Muscle layer of colon (tissue), 2 donors: ENCODE measurements around the gene ATP2B1.

ENCODE experiments used
- H3K27ac ChIP-seq: one replicate; pipeline ENCODE4 v1.7.0; 2013; ENCODE audit warnings: low read depth, mild to moderate bottlenecking, low read length, moderate library complexity
- H3K27me3 ChIP-seq, 2 donors: one replicate each; pipeline ENCODE4 v1.7.0; 2013; ENCODE audit warnings: low read length in 2 of 2, mild to moderate bottlenecking in 2 of 2; ENCODE audit not compliant: insufficient read depth in 2 of 2, control insufficient read depth in 1 of 2
- H3K36me3 ChIP-seq: one replicate; pipeline ENCODE4 v1.7.0; 2013; ENCODE audit warnings: mild to moderate bottlenecking, low read length; ENCODE audit not compliant: insufficient read depth
- H3K4me1 ChIP-seq: one replicate; pipeline ENCODE4 v1.7.0; 2013; ENCODE audit warnings: mild to moderate bottlenecking, low read length; ENCODE audit not compliant: insufficient read depth
- H3K4me3 ChIP-seq, 2 donors: one replicate each; pipeline ENCODE4 v1.7.0; 2013; ENCODE audit warnings: low read length in 2 of 2, low read depth in 1 of 2, mild to moderate bottlenecking in 1 of 2, moderate library complexity in 1 of 2
- H3K9ac ChIP-seq: one replicate; pipeline ENCODE4 v1.7.0; 2013; ENCODE audit warnings: low read length
- H3K9me3 ChIP-seq: one replicate; pipeline ENCODE4 v1.7.0; 2013; ENCODE audit warnings: mild to moderate bottlenecking, low read length
- donor health status: abdominal sarcoma.
- donor health status: Adenocarcinoma of cecum.

ATP2B1 gene

DNA sequence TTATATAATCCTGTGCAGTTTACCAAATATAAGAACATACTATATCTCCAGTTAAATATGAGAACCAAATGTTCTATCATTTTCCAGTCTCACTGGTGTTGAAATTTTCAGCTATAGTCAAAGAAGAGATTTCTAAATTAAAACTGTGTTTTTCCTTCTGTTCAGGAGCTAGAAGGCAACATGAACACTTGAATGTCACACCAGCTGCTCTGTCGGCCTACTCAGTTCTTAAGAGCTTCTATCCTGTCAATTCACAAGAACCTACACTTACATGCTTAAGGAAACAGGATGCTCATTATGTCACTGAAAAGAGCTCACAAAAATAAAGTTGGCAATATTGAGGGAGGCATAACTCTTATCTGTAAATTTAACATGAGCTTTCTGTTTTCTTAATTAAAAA is 43.1 kb downstream of the ATP2B1 start:
- Histone ChIP-seq H3K36me3 (no peaks in the 10 kb centered on the region), H3K9ac (no peak overlapping the region), H3K27ac (no peak overlapping the region), H3K4me1 (peaks cover 11% of the 10 kb centered on the region), H3K27me3 (no peaks in the 10 kb centered on the region), H3K9me3 (no peaks in the 10 kb centered on the region), H3K4me3 (no peak overlapping the region)

DNA sequence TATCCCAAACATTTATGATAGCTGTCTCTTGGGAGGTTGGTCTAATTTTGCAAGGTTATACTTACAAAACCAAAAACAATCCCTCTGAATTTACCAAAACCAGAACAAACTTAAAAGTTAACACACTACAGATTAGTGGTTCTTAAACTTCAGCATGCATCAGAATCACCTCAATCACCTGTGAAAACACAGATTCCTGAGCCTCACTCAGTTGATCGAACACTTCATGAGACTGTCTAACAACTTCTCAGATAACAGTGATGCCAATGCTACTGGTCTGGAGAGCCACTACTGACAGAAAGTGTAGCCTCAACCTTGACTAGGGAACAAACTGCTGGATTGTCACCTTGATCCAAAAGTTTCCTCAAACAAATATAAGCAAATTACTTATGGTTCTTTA is 44.2 kb downstream of the ATP2B1 start:
- Histone ChIP-seq H3K27me3 (no peaks in the 10 kb centered on the region), H3K9ac (no peak overlapping the region), H3K4me3 (no peak overlapping the region), H3K9me3 (no peaks in the 10 kb centered on the region), H3K36me3 (no peaks in the 10 kb centered on the region), H3K4me1 (peaks cover 11% of the 10 kb centered on the region), H3K27ac (no peak overlapping the region)

DNA sequence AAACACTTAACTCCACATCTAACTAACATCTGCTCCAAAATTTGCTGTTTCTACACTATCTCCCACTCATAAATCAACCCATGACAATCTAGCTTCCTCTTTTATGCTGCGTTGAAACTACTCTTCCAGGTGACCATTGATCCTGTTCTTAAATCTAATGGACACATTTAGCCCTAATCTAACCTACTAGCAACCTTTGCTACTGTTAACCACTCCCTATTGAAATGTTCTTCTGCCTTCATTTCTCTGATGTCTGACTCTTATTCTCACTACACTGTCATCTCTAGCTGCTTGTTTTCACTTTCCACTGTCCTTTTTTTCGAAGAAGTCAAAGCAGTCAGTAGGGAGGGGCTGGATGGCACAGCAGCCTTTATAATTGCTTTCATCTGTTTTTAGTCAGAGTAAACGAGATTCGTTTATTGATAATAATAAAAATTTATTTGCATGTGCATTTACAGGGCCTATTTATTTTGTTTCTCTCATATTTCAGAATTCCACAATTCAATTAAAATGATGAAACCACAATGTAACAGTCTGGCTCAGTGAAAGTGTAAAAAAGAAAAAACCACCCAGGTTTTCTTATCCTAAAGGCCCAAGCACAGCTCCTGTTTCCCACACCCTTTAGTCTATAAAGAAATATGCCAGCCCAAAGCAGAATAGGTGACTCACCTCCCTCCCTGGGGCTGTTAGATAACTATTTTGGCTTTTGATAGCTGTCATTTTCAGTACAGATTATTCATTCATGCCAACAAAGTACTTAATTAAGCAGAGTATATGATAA is 44.9 kb downstream of the ATP2B1 start:
- Histone ChIP-seq H3K4me3 (no peak overlapping the region), H3K9ac (no peak overlapping the region), H3K36me3 (no peaks in the 10 kb centered on the region), H3K4me1 (peaks cover 11% of the 10 kb centered on the region), H3K27me3 (no peaks in the 10 kb centered on the region), H3K27ac (no peak overlapping the region), H3K9me3 (no peaks in the 10 kb centered on the region)

DNA sequence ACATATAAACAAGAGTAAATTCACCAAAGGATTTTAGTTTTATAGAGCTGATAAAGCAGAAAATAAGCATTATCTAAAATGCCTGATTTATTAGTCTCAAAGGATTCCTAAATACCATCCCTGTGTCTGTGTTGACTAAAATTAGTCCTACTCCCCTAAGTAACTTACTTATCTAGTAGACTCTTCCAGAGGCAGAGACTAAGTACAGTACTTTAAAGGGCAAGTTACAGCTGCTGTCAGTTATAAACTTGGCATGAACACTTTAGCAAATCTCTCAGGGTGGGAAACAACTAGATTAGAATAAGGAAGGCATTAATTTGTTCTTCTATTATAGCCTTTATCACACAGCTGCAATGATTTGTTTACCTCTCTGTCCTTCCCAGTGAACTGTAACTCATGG is 46.0 kb downstream of the ATP2B1 start:
- H3K27ac ChIP-seq: no peak overlapping the region
- H3K4me1 ChIP-seq: peaks cover 11% of the 10 kb centered on the region
- H3K36me3 ChIP-seq: no peaks in the 10 kb centered on the region
- H3K27me3 ChIP-seq: no peaks in the 10 kb centered on the region
- no peaks in the 10 kb centered on the region for H3K9me3 ChIP-seq
- no peak overlapping the region for H3K4me3 ChIP-seq
- H3K9ac ChIP-seq: no peak overlapping the region

DNA sequence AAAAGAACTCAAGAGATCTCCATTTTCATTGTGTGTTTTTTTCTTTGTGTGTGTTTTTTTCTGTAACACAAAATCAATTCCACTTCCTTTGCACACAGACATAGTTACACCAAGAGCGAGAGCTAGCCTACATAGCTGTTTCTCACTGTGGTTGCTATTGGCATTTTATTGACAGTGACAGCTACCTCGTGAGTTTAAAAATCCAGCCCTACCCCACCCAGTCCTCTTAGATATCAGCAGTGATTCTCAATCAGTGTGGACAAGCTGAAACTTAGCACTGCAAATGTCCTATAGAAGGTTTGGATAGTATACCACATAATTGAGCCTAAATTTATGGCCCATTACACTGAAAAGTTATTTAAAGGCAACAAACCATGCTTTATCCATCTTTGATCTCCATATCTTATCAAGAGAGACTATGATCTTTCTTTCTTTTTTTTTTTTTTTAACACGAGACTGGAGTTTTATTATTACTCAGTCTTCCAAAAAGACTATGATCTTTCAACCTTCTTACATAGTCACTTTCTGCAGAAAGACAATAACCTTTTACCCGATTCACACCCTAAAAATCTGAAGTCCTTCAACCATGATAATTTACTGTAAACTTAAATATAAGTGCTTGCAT is 46.8 kb downstream of the ATP2B1 start:
- Histone ChIP-seq H3K36me3 (no peaks in the 10 kb centered on the region), H3K4me3 (no peak overlapping the region), H3K27me3 (no peaks in the 10 kb centered on the region), H3K27ac (no peak overlapping the region), H3K9ac (no peak overlapping the region), H3K4me1 (peaks cover 11% of the 10 kb centered on the region), H3K9me3 (no peaks in the 10 kb centered on the region)

DNA sequence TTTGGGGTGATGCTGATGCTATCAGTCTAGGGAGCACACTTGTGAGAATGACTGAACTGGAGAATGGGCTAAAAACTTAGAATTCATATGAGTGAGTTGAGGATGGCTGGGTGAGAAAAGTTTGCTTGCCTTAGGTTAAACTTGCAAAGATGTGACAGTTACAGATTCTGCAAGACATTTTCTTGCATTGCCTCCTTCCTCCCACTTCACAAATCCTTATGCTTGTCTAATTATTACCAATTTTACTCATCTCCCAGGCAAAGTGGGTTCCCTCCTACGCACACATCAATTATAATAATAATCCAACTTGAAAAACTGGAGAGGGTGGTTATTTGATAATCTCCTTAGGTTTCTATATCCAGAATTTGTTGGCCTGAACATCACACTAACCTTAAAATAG is 50.9 kb downstream of the ATP2B1 start:
- no peak overlapping the region for H3K27ac ChIP-seq
- no peak overlapping the region for H3K4me3 ChIP-seq
- H3K9ac ChIP-seq: no peak overlapping the region

DNA sequence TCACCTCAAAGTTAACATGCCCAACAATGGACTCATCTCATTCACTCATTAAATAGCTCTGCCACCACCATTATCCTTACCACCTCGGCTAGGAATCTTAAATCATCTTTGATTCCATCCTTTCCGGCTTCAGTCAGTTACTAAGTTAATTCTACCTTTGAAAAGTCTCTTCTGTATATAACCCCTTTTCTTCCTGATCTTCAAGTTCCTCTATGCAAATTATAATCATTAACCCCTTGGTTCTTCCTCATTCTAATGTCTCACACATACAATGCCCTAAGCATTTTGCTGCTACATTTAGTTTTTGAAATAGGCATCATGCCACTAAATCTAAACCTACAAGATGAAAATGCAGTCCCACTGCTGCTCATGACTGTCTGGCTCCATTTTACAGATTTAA is 51.6 kb downstream of the ATP2B1 start:
- no peaks in the 10 kb centered on the region for H3K27me3 ChIP-seq
- no peaks in the 10 kb centered on the region for H3K4me1 ChIP-seq
- no peak overlapping the region for H3K9ac ChIP-seq
- no peak overlapping the region for H3K27ac ChIP-seq
- no peaks in the 10 kb centered on the region for H3K9me3 ChIP-seq
- H3K4me3 ChIP-seq: no peak overlapping the region
- H3K36me3 ChIP-seq: no peaks in the 10 kb centered on the region

More for the DNA sequence above, 50.9 kb downstream of the ATP2B1 start:
- Histone ChIP-seq H3K4me1 (peaks cover 3% of the 10 kb centered on the region), H3K27me3 (no peaks in the 10 kb centered on the region), H3K36me3 (no peaks in the 10 kb centered on the region), H3K9me3 (no peaks in the 10 kb centered on the region)

DNA sequence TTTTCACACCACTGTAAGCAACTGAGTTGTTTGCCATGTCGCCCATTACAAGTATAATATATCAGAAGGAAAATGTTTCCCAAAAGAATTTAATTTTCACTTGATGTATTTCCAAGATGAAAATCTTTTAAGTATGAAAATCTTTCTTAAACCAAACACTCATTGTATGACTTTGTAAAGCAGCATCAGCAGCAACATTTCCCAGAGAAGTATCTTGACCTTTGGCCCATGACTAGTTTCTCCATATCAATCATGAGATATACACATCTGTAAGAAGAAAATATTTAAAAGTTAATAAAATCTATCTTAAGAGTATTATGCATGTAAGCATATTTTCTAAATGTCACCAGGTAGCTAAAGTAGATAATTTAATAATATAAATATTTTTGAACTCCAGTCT is 52.8 kb downstream of the ATP2B1 start:
- Histone ChIP-seq H3K9me3 (no peaks in the 10 kb centered on the region), H3K4me1 (no peaks in the 10 kb centered on the region), H3K9ac (no peak overlapping the region), H3K27ac (no peak overlapping the region), H3K4me3 (no peak overlapping the region), H3K27me3 (no peaks in the 10 kb centered on the region), H3K36me3 (no peaks in the 10 kb centered on the region)

DNA sequence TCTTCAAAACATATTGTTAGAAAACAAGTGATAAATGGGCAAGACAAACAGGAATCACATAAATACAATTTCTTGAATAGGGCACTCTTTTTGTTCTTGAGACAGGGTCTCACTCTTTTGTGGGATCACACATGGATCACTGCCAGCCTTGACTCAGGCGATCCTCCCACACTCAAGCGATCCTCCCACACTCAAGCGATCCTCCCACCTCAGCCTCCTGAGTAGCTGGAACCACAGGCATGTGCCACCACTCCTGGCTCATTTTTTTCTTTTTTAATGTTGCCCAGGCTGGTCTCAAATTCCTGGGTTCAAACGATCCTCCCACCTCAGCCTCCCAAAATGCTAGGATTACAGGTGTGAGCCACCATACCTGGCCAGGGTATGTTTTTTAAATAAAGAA is 57.4 kb downstream of the ATP2B1 start:
- Histone ChIP-seq H3K27ac (no peak overlapping the region), H3K4me3 (no peak overlapping the region), H3K9me3 (no peaks in the 10 kb centered on the region), H3K9ac (no peak overlapping the region), H3K36me3 (no peaks in the 10 kb centered on the region), H3K27me3 (no peaks in the 10 kb centered on the region), H3K4me1 (no peaks in the 10 kb centered on the region)

DNA sequence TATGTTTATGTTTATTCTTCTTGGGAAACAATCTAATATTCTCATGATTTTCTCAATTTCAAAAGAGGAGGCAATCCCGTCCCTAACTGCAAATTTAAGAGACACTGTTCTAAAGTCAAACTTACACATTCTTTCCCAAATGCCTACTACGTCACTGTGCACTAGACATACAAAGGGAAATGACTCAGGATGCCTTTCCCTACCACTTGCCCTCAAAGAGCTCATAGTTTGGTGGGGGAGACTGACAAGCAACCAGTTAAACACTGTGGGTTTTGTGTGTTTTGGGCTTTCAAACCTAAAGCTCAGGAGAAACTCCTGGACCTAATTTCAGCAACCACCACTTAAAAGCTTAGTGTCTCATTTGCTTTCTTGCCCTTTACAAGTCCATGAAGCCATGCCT is 58.4 kb downstream of the ATP2B1 start:
- peaks cover 6% of the 10 kb centered on the region for H3K4me1 ChIP-seq
- no peaks in the 10 kb centered on the region for H3K9me3 ChIP-seq
- H3K36me3 ChIP-seq: no peaks in the 10 kb centered on the region
- no peak overlapping the region for H3K9ac ChIP-seq
- H3K27ac ChIP-seq: no peak overlapping the region
- no peak overlapping the region for H3K4me3 ChIP-seq
- no peaks in the 10 kb centered on the region for H3K27me3 ChIP-seq

DNA sequence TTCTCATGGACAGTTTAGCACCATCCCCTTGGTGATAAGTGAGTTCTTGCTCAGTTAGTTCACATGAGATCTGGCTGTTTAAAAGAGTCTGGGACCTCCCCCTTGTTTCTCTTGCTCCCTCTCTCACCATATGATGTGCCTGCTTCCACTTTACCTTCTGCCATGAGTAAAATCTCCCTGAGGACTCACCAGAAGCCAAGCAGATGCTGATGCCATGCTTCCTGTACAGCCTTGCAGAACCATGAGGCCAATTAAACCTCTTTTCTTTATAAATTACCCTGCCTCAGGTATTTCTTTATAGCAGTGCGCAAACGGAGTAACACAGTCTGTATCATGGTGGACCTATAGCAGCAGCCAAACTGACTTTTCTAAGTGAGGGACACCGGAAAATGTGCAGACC is 58.8 kb downstream of the ATP2B1 start:
- H3K9ac ChIP-seq: no peak overlapping the region
- no peak overlapping the region for H3K4me3 ChIP-seq
- H3K27me3 ChIP-seq: no peaks in the 10 kb centered on the region
- no peak overlapping the region for H3K27ac ChIP-seq
- no peaks in the 10 kb centered on the region for H3K9me3 ChIP-seq
- H3K36me3 ChIP-seq: no peaks in the 10 kb centered on the region
- H3K4me1 ChIP-seq: peaks cover 7% of the 10 kb centered on the region

DNA sequence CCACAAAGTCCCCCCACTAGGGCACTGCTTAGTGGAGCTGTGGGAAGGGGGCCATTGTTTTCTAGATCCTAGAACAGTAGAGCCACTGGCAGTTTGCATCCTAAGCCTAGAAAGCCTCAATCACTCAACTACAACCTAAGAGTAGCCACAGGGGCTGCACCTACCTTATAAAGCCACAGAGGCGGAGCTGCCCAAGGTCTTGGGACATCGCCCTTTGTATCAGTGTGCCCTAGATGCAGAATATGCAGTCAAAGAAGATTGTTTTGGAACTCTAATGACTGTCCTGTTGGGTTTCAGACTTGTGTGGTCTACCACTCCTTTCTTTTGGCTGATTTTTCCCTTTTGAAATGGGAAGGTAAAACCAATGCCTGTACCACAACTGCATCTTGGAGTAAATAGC is 59.5 kb downstream of the ATP2B1 start:
- Histone ChIP-seq H3K27me3 (no peaks in the 10 kb centered on the region), H3K27ac (no peak overlapping the region), H3K36me3 (no peaks in the 10 kb centered on the region), H3K9me3 (no peaks in the 10 kb centered on the region), H3K4me3 (no peak overlapping the region), H3K4me1 (peaks cover 7% of the 10 kb centered on the region), H3K9ac (no peak overlapping the region)
